DOHH2 (cell line): ENCODE results near the gene YPEL3.

ENCODE experiments used
- CTCF ChIP-seq: fragments of 200-600 bp; sonication (generic); IDR thresholded peaks from one replicate; pipeline ENCODE4 v1.5.1; 2014; ENCODE audit warnings: antibody characterized with exemption, mild to moderate bottlenecking, low read depth, low read length; ENCODE audit not compliant: poor library complexity, severe bottlenecking
- EZH2phosphoT487 ChIP-seq: fragments of 200-600 bp; sonication (generic); IDR thresholded peaks from 2 replicates; pipeline ENCODE4 v1.6.1; 2017; ENCODE audit warnings: borderline replicate concordance, mild to moderate bottlenecking, antibody characterized with exemption, low read length, moderate library complexity, mixed read lengths

GRCh38 chr16:30046588-30046987 is 49.4 kb downstream of the YPEL3 start:
- TF ChIP-seq CTCF, result no peak
- TF ChIP-seq EZH2phosphoT487, result no peak
